Measurements from ENCODE around the gene NEMF. TPM values are rescaled to one million over a fixed set of nuclear protein-coding genes. Genes with fewer than 3 reads are reported as not detected.

Gene NEMF
- polyA plus RNA-seq, 1 experiment, result 48.6 TPM

DNA sequence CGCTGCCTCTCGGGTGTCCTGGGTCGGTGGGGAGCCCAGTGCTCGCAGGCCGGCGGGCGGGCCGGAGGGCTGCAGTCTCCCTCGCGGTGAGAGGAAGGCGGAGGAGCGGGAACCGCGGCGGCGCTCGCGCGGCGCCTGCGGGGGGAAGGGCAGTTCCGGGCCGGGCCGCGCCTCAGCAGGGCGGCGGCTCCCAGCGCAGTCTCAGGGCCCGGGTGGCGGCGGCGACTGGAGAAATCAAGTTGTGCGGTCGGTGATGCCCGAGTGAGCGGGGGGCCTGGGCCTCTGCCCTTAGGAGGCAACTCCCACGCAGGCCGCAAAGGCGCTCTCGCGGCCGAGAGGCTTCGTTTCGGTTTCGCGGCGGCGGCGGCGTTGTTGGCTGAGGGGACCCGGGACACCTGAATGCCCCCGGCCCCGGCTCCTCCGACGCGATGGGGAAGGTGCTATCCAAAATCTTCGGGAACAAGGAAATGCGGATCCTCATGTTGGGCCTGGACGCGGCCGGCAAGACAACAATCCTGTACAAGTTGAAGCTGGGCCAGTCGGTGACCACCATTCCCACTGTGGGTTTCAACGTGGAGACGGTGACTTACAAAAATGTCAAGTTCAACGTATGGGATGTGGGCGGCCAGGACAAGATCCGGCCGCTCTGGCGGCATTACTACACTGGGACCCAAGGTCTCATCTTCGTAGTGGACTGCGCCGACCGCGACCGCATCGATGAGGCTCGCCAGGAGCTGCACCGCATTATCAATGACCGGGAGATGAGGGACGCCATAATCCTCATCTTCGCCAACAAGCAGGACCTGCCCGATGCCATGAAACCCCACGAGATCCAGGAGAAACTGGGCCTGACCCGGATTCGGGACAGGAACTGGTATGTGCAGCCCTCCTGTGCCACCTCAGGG lies 41.0 kb upstream of the NEMF start:
- Histone ChIP-seq H3K4me3 (ENCODE audit: low read depth, low read length) (peak overlapping the region; percentile 95), H3K27ac (ENCODE audit: low read depth, low read length) (peak overlapping the region; percentile 94), H3K27me3 (ENCODE audit: control insufficient read depth, insufficient read depth, low read length) (no peaks in the 10 kb centered on the region), H3K9me3 (ENCODE audit: control insufficient read depth, insufficient read depth, low read length) (no peaks in the 10 kb centered on the region; the same call in 1 of the 2 replicates)
- CTCF ChIA-PET, result interaction anchor here (0.8 to 1.5 kb wide), 3 partner anchors 29 to 109 kb away, joined by 3 to 4 read pairs (median 4); no protein-coding TSS in a partner anchor
- POLR2A ChIA-PET, result interaction anchor here (0.6 to 1.6 kb wide), 7 partner anchors 12 to 345 kb away, joined by 3 to 13 read pairs (median 4); no protein-coding TSS in a partner anchor
- TF ChIP-seq, protein P1, sequence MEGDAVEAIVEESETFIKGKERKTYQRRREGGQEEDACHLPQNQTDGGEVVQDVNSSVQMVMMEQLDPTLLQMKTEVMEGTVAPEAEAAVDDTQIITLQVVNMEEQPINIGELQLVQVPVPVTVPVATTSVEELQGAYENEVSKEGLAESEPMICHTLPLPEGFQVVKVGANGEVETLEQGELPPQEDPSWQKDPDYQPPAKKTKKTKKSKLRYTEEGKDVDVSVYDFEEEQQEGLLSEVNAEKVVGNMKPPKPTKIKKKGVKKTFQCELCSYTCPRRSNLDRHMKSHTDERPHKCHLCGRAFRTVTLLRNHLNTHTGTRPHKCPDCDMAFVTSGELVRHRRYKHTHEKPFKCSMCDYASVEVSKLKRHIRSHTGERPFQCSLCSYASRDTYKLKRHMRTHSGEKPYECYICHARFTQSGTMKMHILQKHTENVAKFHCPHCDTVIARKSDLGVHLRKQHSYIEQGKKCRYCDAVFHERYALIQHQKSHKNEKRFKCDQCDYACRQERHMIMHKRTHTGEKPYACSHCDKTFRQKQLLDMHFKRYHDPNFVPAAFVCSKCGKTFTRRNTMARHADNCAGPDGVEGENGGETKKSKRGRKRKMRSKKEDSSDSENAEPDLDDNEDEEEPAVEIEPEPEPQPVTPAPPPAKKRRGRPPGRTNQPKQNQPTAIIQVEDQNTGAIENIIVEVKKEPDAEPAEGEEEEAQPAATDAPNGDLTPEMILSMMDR (IDR thresholded peaks at IDR 0.05; ENCODE audit: low read depth, low read length), result no peak
- DNase-seq (ENCODE audit: low read depth, low spot score), result no peak

DNA sequence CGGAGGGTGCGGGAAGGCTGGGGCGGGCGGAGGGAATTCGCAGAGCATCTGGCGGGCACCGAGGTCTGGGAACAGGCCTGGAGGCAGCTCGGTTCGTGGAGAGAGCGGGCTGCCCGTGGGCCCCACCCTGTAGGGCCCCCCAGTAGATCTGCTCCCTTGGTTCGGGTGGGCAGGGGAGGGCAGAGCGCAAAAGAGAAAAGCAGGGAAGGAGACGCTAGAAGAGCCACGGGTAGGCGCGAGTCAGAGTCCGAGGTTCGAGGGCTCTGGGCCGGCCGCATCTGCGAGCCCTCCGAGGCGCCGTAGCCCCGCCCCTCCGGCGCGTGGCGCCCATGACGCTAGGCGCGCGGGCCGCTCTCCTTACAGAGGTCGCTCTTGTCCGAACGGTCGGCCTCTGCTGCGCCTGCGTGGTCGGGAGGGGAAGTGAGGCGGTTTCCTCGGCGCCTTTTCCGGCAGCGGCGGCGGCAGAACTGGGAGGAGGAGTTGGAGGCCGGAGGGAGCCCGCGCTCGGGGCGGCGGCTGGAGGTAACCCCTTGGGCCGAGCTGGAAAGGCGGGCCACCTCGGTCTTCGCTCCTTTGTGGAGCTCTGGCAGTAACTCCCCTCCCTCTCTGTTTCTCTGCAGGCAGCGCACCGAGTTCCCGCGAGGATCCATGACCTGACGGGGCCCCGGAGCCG lies 40.2 kb upstream of the NEMF start, which contains the start of gene ARF6:
Gene ARF6 (plus strand): TSS at position 447 of the 673 bp plus-strand sequence. CDS start 655 bp downstream, outside the sequence.
- Histone ChIP-seq H3K9me3 (ENCODE audit: control insufficient read depth, insufficient read depth, low read length) (no peaks in the 10 kb centered on the region; the same call in 1 of the 2 replicates), H3K27ac (ENCODE audit: low read depth, low read length) (peak within 1 kb of the TSS; percentile 98), H3K27me3 (ENCODE audit: control insufficient read depth, insufficient read depth, low read length) (no peaks in the 10 kb centered on the region), H3K4me3 (ENCODE audit: low read depth, low read length) (peak within 1 kb of the TSS; percentile 95)
- ChIA-PET POLR2A (interaction anchor here (0.5 to 1.6 kb wide), 15 partner anchors 11 to 246 kb away, joined by 3 to 13 read pairs (median 4); no protein-coding TSS in a partner anchor), CTCF (interaction anchor here (0.6 to 1.5 kb wide), 10 partner anchors 11 to 215 kb away, joined by 3 to 4 read pairs (median 4); no protein-coding TSS in a partner anchor)
- TF ChIP-seq, protein P1 (IDR thresholded peaks at IDR 0.05; ENCODE audit: low read depth, low read length), result peak; percentile 14
- DNase-seq (ENCODE audit: low read depth, low spot score), result peak; percentile 88

DNA sequence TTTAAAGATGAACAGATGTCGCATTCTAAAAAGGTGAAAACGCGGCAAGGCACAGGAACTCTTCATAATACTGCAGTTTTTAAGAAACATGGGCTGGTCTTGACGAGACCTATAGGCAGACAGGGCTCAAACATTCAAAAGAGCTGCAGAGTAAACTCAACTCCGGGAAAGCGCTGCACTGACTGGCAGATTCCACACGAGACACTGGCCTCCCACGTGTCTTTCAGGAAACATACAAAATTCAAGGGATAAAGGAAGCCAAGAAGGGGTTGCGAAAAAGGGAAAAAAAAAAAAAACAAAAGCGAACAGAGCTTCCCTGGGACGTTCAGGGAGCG lies 39.7 kb upstream of the NEMF start:
- H3K27ac ChIP-seq (ENCODE audit: low read depth, low read length), result peak overlapping the region; percentile 98
- CTCF ChIA-PET, result interaction anchor here (0.6 to 1.7 kb wide), 11 partner anchors 10 to 215 kb away, joined by 3 to 5 read pairs (median 4); no protein-coding TSS in a partner anchor
- peak overlapping the region; percentile 95 for H3K4me3 ChIP-seq (ENCODE audit: low read depth, low read length)
- TF ChIP-seq, protein P1 (IDR thresholded peaks at IDR 0.05; ENCODE audit: low read depth, low read length), result no peak
- H3K9me3 ChIP-seq (ENCODE audit: control insufficient read depth, insufficient read depth, low read length), result no peaks in the 10 kb centered on the region; the same call in 1 of the 2 replicates
- H3K27me3 ChIP-seq (ENCODE audit: control insufficient read depth, insufficient read depth, low read length), result no peaks in the 10 kb centered on the region
- peak; percentile 57 for DNase-seq (ENCODE audit: low read depth, low spot score)
- POLR2A ChIA-PET, result interaction anchor here (0.5 to 1.6 kb wide), 12 partner anchors 11 to 246 kb away, joined by 3 to 13 read pairs (median 5); no protein-coding TSS in a partner anchor

DNA sequence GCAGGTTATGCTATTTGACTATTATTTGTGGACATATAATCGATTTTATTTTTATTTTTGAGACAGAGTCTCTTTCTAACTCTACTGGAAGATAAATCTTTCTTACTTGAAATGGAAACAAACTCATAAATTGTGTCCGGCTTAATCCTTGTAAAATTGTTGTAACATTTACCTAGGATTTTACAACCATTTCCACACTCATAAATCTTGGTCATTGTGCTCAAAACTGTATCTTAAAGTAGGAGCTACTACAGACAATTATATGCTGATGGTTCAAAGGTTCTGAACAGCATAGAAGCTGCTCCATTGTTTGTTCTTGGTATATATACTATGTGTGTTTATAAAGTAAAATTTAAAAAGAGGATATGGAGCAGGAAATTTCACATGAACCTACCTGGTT lies 35.7 kb upstream of the NEMF start:
- CTCF ChIA-PET, result interaction anchor here (0.8 to 1.0 kb wide), 2 partner anchors 8 to 23 kb away, joined by 3 to 4 read pairs; no protein-coding TSS in a partner anchor
- POLR2A ChIA-PET, result no interaction called here
- Histone ChIP-seq H3K4me3 (ENCODE audit: low read depth, low read length) (no peak overlapping the region), H3K9me3 (ENCODE audit: control insufficient read depth, insufficient read depth, low read length) (no peaks in the 10 kb centered on the region; the same call in 1 of the 2 replicates), H3K27ac (ENCODE audit: low read depth, low read length) (no peak overlapping the region), H3K27me3 (ENCODE audit: control insufficient read depth, insufficient read depth, low read length) (no peaks in the 10 kb centered on the region)
- DNase-seq (ENCODE audit: low read depth, low spot score), result no peak
- TF ChIP-seq, protein P1 (IDR thresholded peaks at IDR 0.05; ENCODE audit: low read depth, low read length), result no peak
